ENCODE results near the gene VTI1A. TPM values are rescaled to one million over a fixed set of nuclear protein-coding genes. Genes with fewer than 3 reads are reported as not detected.

VTI1A gene
- total RNA-seq (2022; extraction: Qiagen RNA extraction), result 10.6 to 15.5 TPM (median 13.0 TPM) in 5 replicates

DNA sequence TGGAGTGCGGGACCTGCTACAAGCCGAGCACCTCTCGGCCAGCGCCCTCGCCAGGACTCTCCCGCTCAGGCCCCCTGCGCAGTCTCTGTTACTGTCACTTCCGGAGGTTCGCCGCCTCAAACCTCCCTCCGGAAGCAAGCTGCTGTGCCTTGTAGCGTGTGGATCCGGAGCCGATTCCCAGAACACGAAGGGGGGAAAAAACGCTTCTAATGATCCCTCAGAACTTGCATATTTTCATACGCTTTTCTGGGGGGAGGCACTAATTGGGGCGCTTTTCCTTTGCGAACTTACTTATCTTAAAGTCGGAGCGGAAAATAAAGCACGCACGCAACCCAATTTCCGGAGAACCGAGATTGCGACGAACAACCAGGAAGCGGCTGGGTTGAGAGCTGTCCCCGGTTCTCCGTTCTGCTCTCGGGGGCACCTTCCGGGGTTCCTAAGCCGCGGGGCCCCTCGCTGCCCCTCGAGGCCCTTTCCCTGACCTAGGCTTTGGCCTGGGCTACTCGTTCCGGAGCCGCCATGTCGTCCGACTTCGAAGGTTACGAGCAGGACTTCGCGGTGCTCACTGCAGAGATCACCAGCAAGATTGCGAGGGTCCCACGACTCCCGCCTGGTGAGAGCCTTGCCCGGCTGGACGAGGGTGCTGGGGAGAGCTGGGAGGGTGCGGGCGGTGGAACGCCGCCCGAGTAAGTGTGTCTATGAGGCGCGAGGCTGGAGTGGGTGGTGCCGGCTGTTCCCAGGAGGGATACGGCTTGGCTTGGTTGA, at the start of gene VTI1A, which contains the start of gene ZDHHC6:
TSS of gene VTI1A (plus strand) at position 361 of the 765 bp plus-strand sequence. CDS start at position 520, 159 bp downstream.
TSS of gene ZDHHC6 (minus strand) at position 60 of the 765 bp plus-strand sequence. CDS start 1,478 bp downstream, outside the sequence.

Other genes with a start within 250 kb of the VTI1A start
- gene TECTB, start 163.8 kb upstream of the VTI1A start, total RNA-seq (2022; extraction: Qiagen RNA extraction), result not detected in 5 replicates
- gene ACSL5, start 73.1 kb upstream of the VTI1A start, total RNA-seq (2022; extraction: Qiagen RNA extraction), result 0.08 to 0.23 TPM (median 0.12 TPM) in 5 replicates
- gene ZDHHC6, start 301 bp upstream of the VTI1A start, total RNA-seq (2022; extraction: Qiagen RNA extraction), result 28.2 to 35.7 TPM (median 29.4 TPM) in 5 replicates